Stimulated activated naive CD8-positive, alpha-beta T cell treated with anti-CD3 and anti-CD28 coated beads, Interleukin-15, amount 100 ng/mL, for 72 hours (primary cell): ENCODE results near the gene AMOT.

Experiments used
- ATAC-seq: fragments of 150-1000 bp; cut with Tn5 transposase; 2 replicates; pipeline ENCODE4 v1.10.0; 2021; ENCODE audit warnings: mild to moderate bottlenecking, moderate library complexity
- DNase-seq, 2 donors: peaks; one replicate each; pipeline ENCODE4 v3.0.0; 2021 to 2022
- H3K27ac Mint-ChIP-seq, 2 donors: one replicate each; pipeline ENCODE4 v1.8.0; 2022; ENCODE audit warnings: mild to moderate bottlenecking in 2 of 2, mixed read lengths in 2 of 2, moderate library complexity in 2 of 2
- H3K27me3 Mint-ChIP-seq: one replicate; pipeline ENCODE4 v1.8.0; 2022; ENCODE audit warnings: mixed read lengths
- H3K4me1 Mint-ChIP-seq: one replicate; pipeline ENCODE4 v1.8.0; 2022; ENCODE audit warnings: mild to moderate bottlenecking, mixed read lengths
- H3K4me3 Mint-ChIP-seq, 2 donors: one replicate each; pipeline ENCODE4 v1.8.0; 2022; ENCODE audit warnings: mild to moderate bottlenecking in 2 of 2, mixed read lengths in 2 of 2, moderate library complexity in 1 of 2
- H3K9me3 Mint-ChIP-seq, 2 donors: one replicate each; pipeline ENCODE4 v1.8.0; 2022; ENCODE audit warnings: mixed read lengths in 2 of 2

Gene AMOT

DNA sequence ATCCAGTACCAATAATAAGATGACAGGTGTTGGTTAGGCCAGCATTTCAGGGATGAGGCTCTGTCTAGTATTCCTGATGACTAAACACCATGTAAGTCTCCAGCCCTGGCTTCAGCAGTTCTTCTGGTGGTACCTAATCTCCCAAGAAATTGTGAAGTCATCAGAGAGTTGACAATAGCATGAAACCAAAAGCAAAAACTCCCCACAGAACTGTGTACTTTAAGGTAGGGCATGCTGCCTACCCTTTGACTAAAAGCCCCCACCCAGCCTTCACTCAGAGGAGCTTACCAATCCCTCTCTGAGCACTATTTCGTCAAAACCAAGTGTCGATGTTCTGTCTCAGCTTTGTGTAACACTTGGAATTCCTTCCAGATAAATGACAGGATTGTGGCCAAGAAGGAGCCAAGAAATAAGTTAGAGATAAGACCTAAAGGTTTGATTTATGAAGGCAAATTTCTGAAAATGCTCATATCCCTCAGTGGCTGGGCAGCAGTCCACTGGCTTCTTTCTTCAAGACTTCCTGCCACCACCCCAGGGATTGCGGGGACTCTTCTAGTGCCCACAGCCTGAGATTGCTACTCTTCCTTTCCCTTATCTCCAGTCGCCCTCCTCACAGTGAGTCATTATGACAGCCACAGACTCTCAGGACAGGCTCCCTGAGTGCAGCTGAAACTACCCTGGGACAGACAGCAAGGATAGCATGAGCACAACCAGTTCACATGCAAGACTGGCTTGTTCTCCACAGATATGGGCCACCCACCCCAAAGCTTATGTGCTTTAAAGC is 93.6 kb downstream of the AMOT start:
- DNase-seq (no peak), ATAC-seq (no peak)
- Mint-ChIP-seq H3K27ac (no peak overlapping the region), H3K4me3 (no peak overlapping the region), H3K27me3 (peaks cover 19% of the 10 kb centered on the region), H3K4me1 (no peaks in the 10 kb centered on the region), H3K9me3 (no peaks in the 10 kb centered on the region)

- H3K27me3 Mint-ChIP-seq = peaks cover 14% of the 10 kb centered on the region
- H3K27ac Mint-ChIP-seq = peak overlapping the region in 1 of 2 donors; percentile 55
- DNase-seq (peak; percentile 2 to 50), ATAC-seq (peak; percentile 92)
- H3K4me3 Mint-ChIP-seq = no peak overlapping the region
- peaks cover 20% of the 10 kb centered on the region for H3K4me1 Mint-ChIP-seq
- H3K9me3 Mint-ChIP-seq = no peaks in the 10 kb centered on the region
These were observed 102.1 kb downstream of the AMOT start for GRCh38 chrX:112738347-112739033.

GRCh38 chrX:112736310-112736709 is 104.3 kb downstream of the AMOT start:
- Mint-ChIP-seq H3K27ac (no peak overlapping the region), H3K4me3 (no peak overlapping the region), H3K4me1 (peaks cover 20% of the 10 kb centered on the region), H3K27me3 (peaks cover 14% of the 10 kb centered on the region), H3K9me3 (no peaks in the 10 kb centered on the region)
- no peak for DNase-seq
- ATAC-seq = no peak

DNA sequence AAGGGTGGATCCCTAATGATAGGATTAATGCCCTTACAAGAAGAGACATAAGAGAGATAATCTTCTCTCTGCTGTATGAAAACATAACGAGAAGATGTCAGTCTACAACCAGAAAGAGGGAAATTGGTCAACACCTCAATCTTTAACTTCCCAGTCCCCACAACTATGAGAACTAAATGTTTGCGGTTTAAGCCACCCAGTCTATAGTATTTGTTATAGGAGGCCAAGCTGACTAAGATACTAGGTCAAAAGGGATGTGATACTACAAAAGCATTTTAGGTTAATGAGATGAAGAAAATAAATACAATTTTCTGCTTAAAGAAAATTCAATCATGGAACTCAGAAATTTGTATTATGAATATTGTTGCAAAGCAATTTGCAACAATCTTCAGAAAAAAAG is 105.5 kb downstream of the AMOT start:
- Mint-ChIP-seq H3K9me3 (no peaks in the 10 kb centered on the region), H3K27ac (no peak overlapping the region), H3K4me3 (no peak overlapping the region), H3K27me3 (peaks cover 14% of the 10 kb centered on the region), H3K4me1 (peaks cover 20% of the 10 kb centered on the region)
- ATAC-seq (no peak), DNase-seq (no peak)

GRCh38 chrX:112734290-112734689 is 106.3 kb downstream of the AMOT start:
- no peak overlapping the region for H3K27ac Mint-ChIP-seq
- DNase-seq = no peak
- no peak for ATAC-seq
- peaks cover 16% of the 10 kb centered on the region for H3K4me1 Mint-ChIP-seq
- peaks cover 14% of the 10 kb centered on the region for H3K27me3 Mint-ChIP-seq
- H3K4me3 Mint-ChIP-seq = no peak overlapping the region
- H3K9me3 Mint-ChIP-seq = no peaks in the 10 kb centered on the region

DNA sequence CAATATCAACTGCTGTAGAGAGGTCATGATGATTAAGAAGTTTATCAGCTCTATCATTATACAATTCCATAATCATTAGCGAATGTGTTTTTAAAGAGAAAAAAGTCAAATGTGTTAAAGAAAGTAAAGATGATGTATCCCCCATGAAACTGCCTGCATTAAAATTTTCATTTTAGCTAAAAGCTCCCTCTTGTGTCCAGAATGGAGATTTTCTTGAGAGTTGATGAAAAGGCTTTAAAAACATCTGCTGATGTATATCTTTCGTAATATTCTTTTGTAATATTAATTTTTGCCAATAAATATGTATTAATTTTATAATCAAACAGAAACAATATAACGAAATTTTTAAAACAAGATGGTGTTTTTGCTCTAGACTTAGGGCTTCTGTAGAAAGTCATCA is 108.8 kb downstream of the AMOT start:
- Mint-ChIP-seq H3K4me1 (peaks cover 6% of the 10 kb centered on the region), H3K4me3 (no peak overlapping the region), H3K27ac (no peak overlapping the region), H3K27me3 (peaks cover 14% of the 10 kb centered on the region), H3K9me3 (no peaks in the 10 kb centered on the region)
- DNase-seq (no peak), ATAC-seq (no peak)
